PC-3 (cell line): ENCODE results near the gene TMEM178B.

Source experiments
- CTCF ChIP-seq: fragments of 300-600 bp; sonication (generic); conservative IDR thresholded peaks from 2 replicates; pipeline ENCODE4 v1.5.1; 2017; ENCODE audit warnings: antibody characterized with exemption, low read depth, mild to moderate bottlenecking, low read length
- EZH2 ChIP-seq: fragments of 300-600 bp; sonication (generic); IDR thresholded peaks from one replicate; pipeline ENCODE4 v1.6.1; 2017; ENCODE audit warnings: antibody characterized with exemption, mild to moderate bottlenecking, low read length; ENCODE audit not compliant: unreplicated experiment
- EZH2phosphoT487 ChIP-seq: fragments of 300-600 bp; sonication (generic); IDR thresholded peaks from 2 replicates; pipeline ENCODE4 v1.6.1; 2018; ENCODE audit warnings: mild to moderate bottlenecking, antibody characterized with exemption, low read length, borderline replicate concordance

- TF ChIP-seq CTCF (no peak), EZH2phosphoT487 (no peak), EZH2 (no peak)
Observed at GRCh38 chr7:141348728-141349127, 274.9 kb downstream of the TMEM178B start.
